ENCODE data around the gene XNDC1N.

XNDC1N gene

GRCh38 chr11:71927820-71928736 is at the start of gene XNDC1N:
XNDC1N (minus strand) TSS chr11:71928594; CDS start chr11:71923353, 5,241 bp downstream.
- no peak for FAIRE-seq

- no peak for FAIRE-seq
Measured at GRCh38 chr11:71977743-71978418, 49.5 kb upstream of the XNDC1N start.

GRCh38 chr11:71977090-71977489 is 48.7 kb upstream of the XNDC1N start:
- FAIRE-seq, result no peak

GRCh38 chr11:71976551-71976950 is 48.2 kb upstream of the XNDC1N start:
- FAIRE-seq, result no peak

- FAIRE-seq, result no peak
Measured at GRCh38 chr11:71971680-71972079, 43.3 kb upstream of the XNDC1N start.

GRCh38 chr11:71964641-71965040 is 36.2 kb upstream of the XNDC1N start:
- FAIRE-seq, result no peak

- FAIRE-seq, result no peak
Measured at GRCh38 chr11:71963468-71963867, 35.1 kb upstream of the XNDC1N start.

- no peak for FAIRE-seq
Measured at GRCh38 chr11:71962428-71963038, 34.1 kb upstream of the XNDC1N start.

- FAIRE-seq, result no peak
Measured at GRCh38 chr11:71955898-71956456, 27.6 kb upstream of the XNDC1N start.

GRCh38 chr11:71951741-71952310 is 23.4 kb upstream of the XNDC1N start:
- FAIRE-seq, result no peak

- FAIRE-seq, result no peak
Measured at GRCh38 chr11:71949034-71949433, 20.6 kb upstream of the XNDC1N start.

GRCh38 chr11:71948314-71949027 is 20.1 kb upstream of the XNDC1N start:
- FAIRE-seq, result no peak

- no peak for FAIRE-seq
Measured at GRCh38 chr11:71947498-71947897, 19.1 kb upstream of the XNDC1N start.

- FAIRE-seq, result no peak
Measured at GRCh38 chr11:71946144-71946571, 17.8 kb upstream of the XNDC1N start.

- no peak for FAIRE-seq
Measured at GRCh38 chr11:71940561-71941219, 12.3 kb upstream of the XNDC1N start.

GRCh38 chr11:71937826-71938225 is 9.4 kb upstream of the XNDC1N start:
- FAIRE-seq, result no peak

GRCh38 chr11:71936825-71937224 is 8.4 kb upstream of the XNDC1N start:
- no peak for FAIRE-seq

- no peak for FAIRE-seq
Measured at GRCh38 chr11:71935338-71935925, 7.0 kb upstream of the XNDC1N start.

- no peak for FAIRE-seq
Measured at GRCh38 chr11:71934213-71934612, 5.8 kb upstream of the XNDC1N start.

GRCh38 chr11:71933141-71933933 is 4.9 kb upstream of the XNDC1N start:
- no peak for FAIRE-seq
